Iris pigment epithelial cell (primary cell): ENCODE results near the gene FBXO42.

ENCODE experiments used
- DNase-seq: peaks from one replicate; pipeline ENCODE4 v3.0.0-alpha.2; 2011; ENCODE audit warnings: low read depth

FBXO42 gene

DNA sequence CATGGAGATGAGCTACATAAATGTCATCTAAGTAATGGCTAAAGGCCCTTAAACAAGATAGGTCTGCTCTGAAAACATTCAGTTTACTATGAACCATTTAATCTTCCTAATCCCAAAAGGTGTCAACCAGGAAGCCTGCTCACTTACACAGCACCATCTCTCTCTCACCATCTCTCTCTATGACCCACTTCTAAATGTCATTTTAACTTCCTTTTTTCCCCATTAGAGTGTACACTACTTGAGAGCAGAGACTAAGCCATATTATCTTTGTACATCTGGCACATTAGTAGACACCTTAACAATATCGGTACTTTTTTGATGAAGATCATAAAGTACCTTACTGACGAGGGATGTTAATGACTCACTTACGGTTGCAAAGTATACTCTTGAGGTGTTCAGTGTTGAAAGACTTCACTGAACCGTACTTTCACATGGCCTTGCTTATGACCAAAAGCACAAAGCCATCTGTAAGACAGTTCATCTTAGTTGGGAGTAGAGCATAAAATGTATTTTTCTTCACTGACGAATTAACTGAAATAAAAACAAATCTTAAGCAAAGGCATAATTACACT is 25.4 kb downstream of the FBXO42 start:
- DNase-seq, result no peak

- DNase-seq, result peak; percentile 83
These were observed 27.8 kb downstream of the FBXO42 start for GRCh38 chr1:16324456-16324890.

GRCh38 chr1:16321176-16321867 is 31.0 kb downstream of the FBXO42 start:
- no peak for DNase-seq

DNA sequence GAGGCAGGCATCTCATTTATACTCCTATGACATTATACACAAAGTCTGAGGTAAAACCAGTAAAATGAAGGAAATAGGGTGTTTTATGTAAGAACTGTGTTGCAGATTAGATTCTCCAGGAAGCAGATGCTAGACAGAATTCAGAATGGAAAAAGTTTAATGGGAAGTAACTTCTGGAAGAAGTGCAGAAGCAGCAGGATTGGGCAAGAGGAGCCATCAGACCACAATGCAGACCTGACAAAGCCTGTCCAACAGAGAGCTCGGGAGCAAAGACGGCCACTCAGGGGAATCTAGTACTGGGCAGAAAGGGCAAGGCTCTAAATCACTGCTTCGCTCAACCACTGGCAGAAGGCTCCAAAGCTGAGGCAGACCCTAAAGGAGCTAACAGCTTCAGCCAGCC is 33.7 kb downstream of the FBXO42 start:
- DNase-seq, result peak; percentile 11

- DNase-seq, result no peak
These were observed 36.8 kb downstream of the FBXO42 start for GRCh38 chr1:16315437-16315836.

DNA sequence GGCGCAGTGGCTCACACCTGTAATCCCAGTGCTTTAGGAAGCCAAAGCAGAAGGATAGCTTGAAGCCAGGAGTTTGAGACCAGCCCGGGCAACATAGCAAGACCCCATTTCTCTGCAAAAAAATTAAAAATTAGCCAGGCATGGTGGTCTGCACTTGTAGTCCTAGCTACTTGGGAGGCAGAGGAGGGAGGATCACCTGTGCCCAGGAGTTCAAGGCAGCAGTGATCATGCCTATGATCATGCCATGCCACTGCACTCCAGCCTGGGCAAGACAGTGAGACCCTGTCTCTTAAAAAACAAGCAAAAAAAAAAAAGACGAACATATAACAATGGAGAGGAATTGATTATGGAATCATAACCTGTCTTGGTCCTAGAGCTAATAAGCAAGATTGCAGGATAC is 45.1 kb downstream of the FBXO42 start:
- DNase-seq, result no peak

GRCh38 chr1:16302709-16303627 is 49.3 kb downstream of the FBXO42 start:
- DNase-seq, result peak; percentile 46

DNA sequence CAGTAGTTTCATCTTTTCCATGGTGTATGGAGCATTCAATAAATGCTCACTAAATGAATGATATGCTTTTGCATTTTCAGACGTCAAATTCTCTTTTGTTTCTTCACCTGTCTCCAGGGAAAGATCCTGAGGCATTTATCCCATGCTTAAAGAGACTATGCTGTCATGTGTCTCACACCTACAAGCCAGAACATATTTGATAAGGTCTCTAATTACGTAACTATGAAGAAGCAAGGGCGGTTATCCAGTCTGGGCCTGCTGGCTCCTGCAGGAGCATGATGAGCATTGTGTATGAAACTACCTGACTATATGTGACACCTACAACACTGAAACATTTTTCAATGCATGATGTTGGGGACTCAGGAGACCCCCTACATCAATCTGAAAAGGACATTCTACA is 51.8 kb downstream of the FBXO42 start:
- no peak for DNase-seq

DNA sequence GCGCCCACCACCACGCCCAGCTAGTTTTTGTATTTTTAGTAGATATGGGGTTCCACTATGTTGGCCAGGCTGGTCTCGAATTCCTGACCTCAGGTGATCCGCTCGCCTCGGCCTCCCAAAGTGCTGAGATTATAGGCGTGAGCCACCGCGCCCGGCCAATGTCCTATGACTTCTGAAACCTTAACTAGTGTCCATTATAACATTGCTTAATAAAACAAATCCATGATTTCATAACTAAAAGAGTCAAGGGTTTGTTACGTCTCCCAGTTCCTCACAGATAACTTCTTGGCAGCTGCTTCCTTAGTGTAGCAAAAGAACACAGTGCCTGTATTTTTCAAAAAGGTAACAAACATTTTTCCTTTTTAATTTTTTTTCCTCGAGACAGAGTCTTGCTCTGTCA is 53.6 kb downstream of the FBXO42 start:
- DNase-seq, result peak; percentile 10

GRCh38 chr1:16296643-16297042 is 55.6 kb downstream of the FBXO42 start:
- DNase-seq, result no peak

GRCh38 chr1:16294219-16295212 is 57.8 kb downstream of the FBXO42 start:
- no peak for DNase-seq

DNA sequence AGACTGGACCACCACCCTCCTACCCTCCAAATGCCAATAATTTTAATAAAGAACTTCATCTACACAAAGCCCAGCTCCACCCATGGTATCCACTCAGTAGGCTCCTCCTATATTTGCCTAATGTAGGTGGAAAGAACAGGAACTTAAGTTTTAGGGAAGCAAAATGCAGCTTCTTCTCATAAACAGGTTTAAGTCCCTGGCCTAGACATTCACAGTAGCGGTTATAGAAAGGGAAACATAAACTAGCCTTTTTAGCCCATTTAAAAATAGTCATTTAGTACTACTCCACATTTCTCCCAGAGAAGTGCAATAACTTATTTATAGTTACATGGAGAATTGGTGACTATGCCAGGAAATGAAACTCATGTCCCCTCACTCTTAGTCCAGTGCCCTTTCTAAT is 58.7 kb downstream of the FBXO42 start:
- no peak for DNase-seq

- DNase-seq, result no peak
These were observed 59.5 kb downstream of the FBXO42 start for GRCh38 chr1:16292739-16293138.

DNA sequence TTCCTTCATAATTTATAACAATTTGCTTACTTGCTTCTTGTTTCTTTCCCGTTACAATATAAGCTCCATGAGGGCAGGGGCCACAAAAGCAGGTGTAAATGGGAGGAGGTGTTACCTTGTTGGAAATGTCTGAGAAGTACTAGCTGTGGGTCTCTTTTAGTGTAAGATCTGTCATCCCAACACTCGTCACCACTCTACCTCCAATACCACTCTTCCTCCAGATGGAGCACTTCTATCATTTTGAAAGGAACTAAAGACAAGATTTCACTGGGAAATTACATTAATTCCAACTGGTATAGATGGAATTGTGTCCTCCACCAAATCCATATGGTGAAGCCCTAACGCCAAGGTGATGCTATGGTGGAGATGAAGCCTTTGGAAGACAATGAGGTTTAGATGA is 62.3 kb downstream of the FBXO42 start:
- no peak for DNase-seq

- DNase-seq, result no peak
These were observed 66.2 kb downstream of the FBXO42 start for GRCh38 chr1:16286122-16286521.

GRCh38 chr1:16281765-16282164 is 70.5 kb downstream of the FBXO42 start:
- no peak for DNase-seq

DNA sequence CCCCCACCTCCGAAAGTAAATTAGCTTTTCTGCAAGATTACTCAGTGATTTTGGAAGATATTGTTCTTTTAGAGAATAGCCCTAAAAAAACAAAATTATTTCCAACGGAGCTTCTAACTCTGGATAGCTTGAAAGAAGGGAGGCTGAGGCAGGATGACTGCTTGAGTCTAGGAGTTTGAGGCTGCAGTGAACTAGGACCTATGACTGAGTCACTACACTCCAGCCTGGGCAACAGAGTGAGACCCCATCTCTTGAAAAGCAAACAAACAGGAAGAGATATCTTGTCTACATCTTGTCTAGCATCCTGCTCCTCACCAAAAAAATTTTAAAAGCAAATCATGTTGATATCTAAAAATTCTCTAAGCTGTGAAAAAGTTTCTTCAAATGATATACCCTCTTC is 73.1 kb downstream of the FBXO42 start:
- DNase-seq, result no peak

GRCh38 chr1:16276302-16277030 is 75.8 kb downstream of the FBXO42 start:
- no peak for DNase-seq

DNA sequence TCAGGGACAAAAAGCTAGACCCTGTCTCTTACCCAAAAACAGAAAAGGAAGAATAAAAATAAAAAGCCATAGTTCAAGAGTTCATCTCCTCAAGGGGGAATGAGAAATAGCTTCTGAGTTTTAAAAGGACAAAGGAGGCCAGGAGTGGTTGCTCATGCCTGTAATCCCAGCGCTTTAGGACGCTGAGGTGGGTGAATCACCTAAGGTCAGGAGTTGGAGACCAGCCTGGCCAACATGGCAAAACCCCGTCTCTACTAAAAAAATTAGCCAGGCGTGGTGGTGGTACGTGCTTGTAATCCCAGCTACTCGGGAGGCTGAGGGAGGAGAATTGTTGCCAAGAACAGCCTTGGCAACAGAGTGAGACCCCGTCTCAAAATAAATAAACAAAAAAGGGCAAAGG is 76.7 kb downstream of the FBXO42 start:
- DNase-seq, result peak; percentile 31

DNA sequence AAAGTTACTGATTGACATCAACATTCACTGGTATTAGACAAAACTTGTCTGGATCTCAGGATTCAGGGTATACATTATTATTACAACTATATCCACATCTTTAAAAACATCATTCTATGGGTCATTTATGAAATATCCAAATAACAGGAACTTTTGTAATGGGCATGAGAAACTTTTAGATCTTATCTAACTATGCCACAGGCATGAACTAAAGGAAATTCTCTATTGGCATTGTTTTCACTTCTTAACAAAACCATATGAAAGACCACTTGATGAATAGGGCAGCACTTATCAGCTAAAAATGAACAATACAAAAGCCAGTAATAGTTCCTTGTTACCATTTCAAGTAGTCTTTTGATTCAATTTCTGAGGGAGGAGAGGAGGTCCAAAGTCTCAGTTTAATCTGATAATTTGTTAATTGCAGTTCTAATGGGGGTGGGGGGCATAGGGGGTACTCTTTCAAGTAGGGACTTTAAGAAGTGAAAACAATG is 84.5 kb downstream of the FBXO42 start:
- no peak for DNase-seq
